ENCODE measurements around the gene KCTD12.

The KCTD12 gene

GRCh38 chr13:76889254-76889653 lies 3.0 kb upstream of the KCTD12 start:
- no peak for TF ChIP-seq Cebpa-rat (IDR thresholded peaks at IDR 0.05)
- Histone ChIP-seq H4K20me1 (no peaks in the 10 kb centered on the region), H3K9ac (no peak overlapping the region), H3K4me3 (no peak overlapping the region), H3K9me3 (no peaks in the 10 kb centered on the region), H3K4me2 (no peak overlapping the region), H3K36me3 (no peaks in the 10 kb centered on the region), H3K27me3 (no peaks in the 10 kb centered on the region), H3K27ac (no peak overlapping the region), H3K4me1 (peaks cover 18% of the 10 kb centered on the region)

GRCh38 chr13:76888421-76888820 lies 2.2 kb upstream of the KCTD12 start:
- Histone ChIP-seq H3K4me2 (no peak overlapping the region), H3K4me3 (no peak overlapping the region), H3K4me1 (peaks cover 20% of the 10 kb centered on the region), H3K9ac (no peak overlapping the region), H3K27me3 (no peaks in the 10 kb centered on the region), H3K9me3 (no peaks in the 10 kb centered on the region), H4K20me1 (no peaks in the 10 kb centered on the region), H3K36me3 (no peaks in the 10 kb centered on the region), H3K27ac (no peak overlapping the region)
- TF ChIP-seq Cebpa-rat (IDR thresholded peaks at IDR 0.05) = no peak

- peak overlapping the region; percentile 74 for H3K4me3 ChIP-seq
- H3K4me2 ChIP-seq = peak overlapping the region; percentile 98
- H4K20me1 ChIP-seq = no peaks in the 10 kb centered on the region
- peaks cover 33% of the 10 kb centered on the region for H3K4me1 ChIP-seq
- TF ChIP-seq Cebpa-rat (IDR thresholded peaks at IDR 0.05) = no peak
- no peak overlapping the region for H3K27ac ChIP-seq
- H3K9ac ChIP-seq = peak overlapping the region; percentile 72; the same call in 1 of the 2 replicates
- H3K27me3 ChIP-seq = no peaks in the 10 kb centered on the region
- H3K9me3 ChIP-seq = no peaks in the 10 kb centered on the region
- H3K36me3 ChIP-seq = no peaks in the 10 kb centered on the region
Observed at GRCh38 chr13:76887076-76887563, 915 bp upstream of the KCTD12 start.

- Histone ChIP-seq H3K27me3 (no peaks in the 10 kb centered on the region), H3K36me3 (no peaks in the 10 kb centered on the region), H3K9me3 (no peaks in the 10 kb centered on the region), H3K9ac (peak overlapping the region; percentile 79), H4K20me1 (no peaks in the 10 kb centered on the region), H3K4me3 (peak overlapping the region; percentile 74), H3K27ac (peak overlapping the region; percentile 67), H3K4me1 (peaks cover 38% of the 10 kb centered on the region), H3K4me2 (peak overlapping the region; percentile 98)
- TF ChIP-seq Cebpa-rat (IDR thresholded peaks at IDR 0.05) = no peak
Observed at GRCh38 chr13:76886005-76886291, 257 bp downstream of the KCTD12 start.

GRCh38 chr13:76885203-76886004 lies 801 bp downstream of the KCTD12 start:
- no peak for TF ChIP-seq Cebpa-rat (IDR thresholded peaks at IDR 0.05)
- H3K36me3 ChIP-seq = no peaks in the 10 kb centered on the region
- H3K4me3 ChIP-seq = peak overlapping the region; percentile 74
- peaks cover 38% of the 10 kb centered on the region for H3K4me1 ChIP-seq
- H3K27ac ChIP-seq = peak overlapping the region; percentile 67
- H3K9me3 ChIP-seq = no peaks in the 10 kb centered on the region
- H4K20me1 ChIP-seq = no peaks in the 10 kb centered on the region
- H3K9ac ChIP-seq = peak overlapping the region; percentile 79
- H3K27me3 ChIP-seq = no peaks in the 10 kb centered on the region
- H3K4me2 ChIP-seq = peak overlapping the region; percentile 98

- Histone ChIP-seq H3K36me3 (no peaks in the 10 kb centered on the region), H3K4me3 (peak overlapping the region; percentile 74), H3K4me1 (peaks cover 39% of the 10 kb centered on the region), H3K27ac (peak overlapping the region; percentile 67; the same call in 1 of the 2 replicates), H3K4me2 (peak overlapping the region; percentile 98), H4K20me1 (no peaks in the 10 kb centered on the region), H3K9me3 (no peaks in the 10 kb centered on the region), H3K9ac (peak overlapping the region; percentile 79), H3K27me3 (no peaks in the 10 kb centered on the region)
- TF ChIP-seq Cebpa-rat (IDR thresholded peaks at IDR 0.05) = no peak
Observed at GRCh38 chr13:76884907-76885202, 1.4 kb downstream of the KCTD12 start.

GRCh38 chr13:76884186-76884906 lies 1.9 kb downstream of the KCTD12 start:
- Histone ChIP-seq H3K4me1 (peaks cover 44% of the 10 kb centered on the region), H3K9me3 (no peaks in the 10 kb centered on the region), H3K36me3 (no peaks in the 10 kb centered on the region), H3K9ac (peak overlapping the region; percentile 79; the same call in 1 of the 2 replicates), H4K20me1 (no peaks in the 10 kb centered on the region), H3K27me3 (no peaks in the 10 kb centered on the region), H3K4me3 (peak overlapping the region; percentile 74), H3K4me2 (peak overlapping the region; percentile 98), H3K27ac (no peak overlapping the region)
- no peak for TF ChIP-seq Cebpa-rat (IDR thresholded peaks at IDR 0.05)

GRCh38 chr13:76883236-76883635 lies 3.0 kb downstream of the KCTD12 start:
- H3K27ac ChIP-seq = no peak overlapping the region
- H3K9me3 ChIP-seq = no peaks in the 10 kb centered on the region
- H3K27me3 ChIP-seq = no peaks in the 10 kb centered on the region
- H3K36me3 ChIP-seq = no peaks in the 10 kb centered on the region
- peaks cover 48% of the 10 kb centered on the region for H3K4me1 ChIP-seq
- no peaks in the 10 kb centered on the region for H4K20me1 ChIP-seq
- TF ChIP-seq Cebpa-rat (IDR thresholded peaks at IDR 0.05) = no peak
- H3K9ac ChIP-seq = no peak overlapping the region
- H3K4me3 ChIP-seq = no peak overlapping the region
- H3K4me2 ChIP-seq = peak overlapping the region; percentile 58

- H3K4me2 ChIP-seq = peak overlapping the region; percentile 58
- H3K9ac ChIP-seq = no peak overlapping the region
- no peaks in the 10 kb centered on the region for H3K27me3 ChIP-seq
- H3K4me1 ChIP-seq = peaks cover 48% of the 10 kb centered on the region
- no peak for TF ChIP-seq Cebpa-rat (IDR thresholded peaks at IDR 0.05)
- no peaks in the 10 kb centered on the region for H4K20me1 ChIP-seq
- H3K4me3 ChIP-seq = no peak overlapping the region
- H3K27ac ChIP-seq = no peak overlapping the region
- no peaks in the 10 kb centered on the region for H3K9me3 ChIP-seq
- no peaks in the 10 kb centered on the region for H3K36me3 ChIP-seq
Observed at GRCh38 chr13:76882431-76882830, 3.8 kb downstream of the KCTD12 start.

GRCh38 chr13:76879883-76880270 lies 6.3 kb downstream of the KCTD12 start:
- Histone ChIP-seq H3K9ac (no peak overlapping the region), H3K9me3 (no peaks in the 10 kb centered on the region), H3K4me2 (peak overlapping the region; percentile 25), H3K27ac (no peak overlapping the region), H3K4me1 (peaks cover 41% of the 10 kb centered on the region), H3K36me3 (no peaks in the 10 kb centered on the region), H4K20me1 (no peaks in the 10 kb centered on the region), H3K27me3 (no peaks in the 10 kb centered on the region), H3K4me3 (no peak overlapping the region)
- TF ChIP-seq Cebpa-rat (IDR thresholded peaks at IDR 0.05) = no peak

Data from BLaER1 (cell line).